ENCODE results near the gene GATA2. TPM values are rescaled to one million over a fixed set of nuclear protein-coding genes. Genes with fewer than 3 reads are reported as not detected.
A peak's percentile ranks its signal among the peaks of the same experiment; 100 is the strongest.

The GATA2 gene
- total RNA-seq, 1 donor from 2014 or later = 23.9 TPM

DNA sequence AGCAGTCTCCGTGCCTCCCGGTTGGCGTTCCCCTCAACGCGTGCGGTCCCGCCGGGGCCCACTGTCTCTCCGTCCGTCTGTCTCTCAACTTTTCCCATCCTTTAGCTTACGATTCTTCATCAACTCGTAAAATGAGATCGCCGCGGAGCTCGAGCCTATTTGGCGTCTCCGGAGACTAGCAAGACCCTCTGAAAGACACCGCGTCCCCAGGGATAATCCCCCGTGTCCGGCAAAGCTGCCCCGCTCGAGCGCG is 3.4 kb downstream of the GATA2 start:
- Mint-ChIP-seq H3K4me3 (peak overlapping the region; percentile 93), H3K4me1 (ENCODE audit: unreplicated experiment) (peaks cover 5% of the 10 kb centered on the region), H3K9me3 (no peaks in the 10 kb centered on the region), H3K27ac (peak overlapping the region; percentile 80), H3K27me3 (peaks cover 74% of the 10 kb centered on the region), H3K36me3 (peaks cover 8% of the 10 kb centered on the region)
- DNase-seq (ENCODE audit: extremely low spot score, unreplicated experiment) = no peak
- TF ChIP-seq, protein P1, sequence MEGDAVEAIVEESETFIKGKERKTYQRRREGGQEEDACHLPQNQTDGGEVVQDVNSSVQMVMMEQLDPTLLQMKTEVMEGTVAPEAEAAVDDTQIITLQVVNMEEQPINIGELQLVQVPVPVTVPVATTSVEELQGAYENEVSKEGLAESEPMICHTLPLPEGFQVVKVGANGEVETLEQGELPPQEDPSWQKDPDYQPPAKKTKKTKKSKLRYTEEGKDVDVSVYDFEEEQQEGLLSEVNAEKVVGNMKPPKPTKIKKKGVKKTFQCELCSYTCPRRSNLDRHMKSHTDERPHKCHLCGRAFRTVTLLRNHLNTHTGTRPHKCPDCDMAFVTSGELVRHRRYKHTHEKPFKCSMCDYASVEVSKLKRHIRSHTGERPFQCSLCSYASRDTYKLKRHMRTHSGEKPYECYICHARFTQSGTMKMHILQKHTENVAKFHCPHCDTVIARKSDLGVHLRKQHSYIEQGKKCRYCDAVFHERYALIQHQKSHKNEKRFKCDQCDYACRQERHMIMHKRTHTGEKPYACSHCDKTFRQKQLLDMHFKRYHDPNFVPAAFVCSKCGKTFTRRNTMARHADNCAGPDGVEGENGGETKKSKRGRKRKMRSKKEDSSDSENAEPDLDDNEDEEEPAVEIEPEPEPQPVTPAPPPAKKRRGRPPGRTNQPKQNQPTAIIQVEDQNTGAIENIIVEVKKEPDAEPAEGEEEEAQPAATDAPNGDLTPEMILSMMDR (conservative IDR thresholded peaks at IDR 0.05) = no peak

DNA sequence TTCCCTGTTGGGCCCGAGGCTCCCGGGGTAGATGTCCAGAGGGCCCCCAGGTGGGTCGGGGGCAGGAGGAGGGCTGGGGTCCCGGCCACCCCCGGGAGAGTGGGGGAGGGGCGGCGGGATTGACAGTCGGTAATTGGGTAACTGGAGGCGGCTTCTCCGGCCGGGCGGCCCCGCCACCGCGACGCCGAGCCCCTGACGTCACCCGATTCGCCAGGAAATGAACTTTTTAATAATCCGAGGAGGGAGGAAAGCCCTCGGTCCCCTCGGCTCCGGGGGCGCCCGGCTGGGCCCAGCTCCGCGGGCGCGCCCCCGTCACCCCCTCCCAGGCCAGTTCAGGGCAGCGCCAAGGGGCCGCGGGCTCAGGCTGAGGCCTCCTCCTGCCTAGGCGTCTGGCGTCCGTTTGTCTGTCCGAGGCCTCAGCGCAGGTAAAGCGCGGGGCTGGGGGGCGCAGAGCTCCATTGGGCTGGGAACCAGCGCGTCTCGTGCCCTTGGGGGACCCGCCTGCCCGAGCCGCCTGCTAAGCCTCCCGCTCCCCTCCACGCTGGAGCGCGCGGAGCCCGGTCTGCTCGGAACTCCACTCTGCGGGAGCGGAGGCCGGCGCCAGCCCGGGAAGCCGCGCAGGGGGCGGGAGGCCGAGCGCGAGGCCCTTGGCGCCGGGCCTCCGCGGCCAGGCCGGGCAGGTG is 3.9 kb downstream of the GATA2 start:
- H3K9me3 Mint-ChIP-seq = no peaks in the 10 kb centered on the region
- H3K4me3 Mint-ChIP-seq = peak overlapping the region; percentile 93
- H3K27ac Mint-ChIP-seq = peak overlapping the region; percentile 69
- DNase-seq (ENCODE audit: extremely low spot score, unreplicated experiment) = no peak
- TF ChIP-seq, protein P1 (conservative IDR thresholded peaks at IDR 0.05) = no peak
- H3K27me3 Mint-ChIP-seq = peaks cover 74% of the 10 kb centered on the region
- H3K4me1 Mint-ChIP-seq (ENCODE audit: unreplicated experiment) = peaks cover 2% of the 10 kb centered on the region
- peaks cover 5% of the 10 kb centered on the region for H3K36me3 Mint-ChIP-seq

DNA sequence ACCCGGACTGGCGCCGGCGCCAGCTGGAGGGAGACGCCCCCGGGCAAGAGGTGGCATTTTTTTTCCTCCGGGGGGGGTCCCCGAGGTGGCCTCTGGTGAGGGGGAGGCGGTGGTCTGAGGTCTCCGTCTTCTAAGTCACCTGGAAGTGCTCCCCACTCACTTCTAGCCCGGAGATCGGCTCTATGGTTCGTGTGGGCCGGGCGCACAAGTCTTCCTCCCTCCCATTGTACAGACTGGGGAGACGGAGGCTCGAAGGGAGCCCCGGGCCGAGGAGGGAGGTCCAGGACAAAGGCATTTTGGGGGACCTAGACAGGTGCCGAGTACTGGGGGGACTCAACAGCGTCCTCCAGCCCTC is 4.4 kb downstream of the GATA2 start:
- no peaks in the 10 kb centered on the region for H3K9me3 Mint-ChIP-seq
- peaks cover 73% of the 10 kb centered on the region for H3K27me3 Mint-ChIP-seq
- TF ChIP-seq, protein P1 (conservative IDR thresholded peaks at IDR 0.05) = no peak
- H3K27ac Mint-ChIP-seq = peak overlapping the region; percentile 69
- peaks cover 3% of the 10 kb centered on the region for H3K36me3 Mint-ChIP-seq
- peak overlapping the region; percentile 83 for H3K4me3 Mint-ChIP-seq
- DNase-seq (ENCODE audit: extremely low spot score, unreplicated experiment) = no peak
- no peaks in the 10 kb centered on the region for H3K4me1 Mint-ChIP-seq (ENCODE audit: unreplicated experiment)

DNA sequence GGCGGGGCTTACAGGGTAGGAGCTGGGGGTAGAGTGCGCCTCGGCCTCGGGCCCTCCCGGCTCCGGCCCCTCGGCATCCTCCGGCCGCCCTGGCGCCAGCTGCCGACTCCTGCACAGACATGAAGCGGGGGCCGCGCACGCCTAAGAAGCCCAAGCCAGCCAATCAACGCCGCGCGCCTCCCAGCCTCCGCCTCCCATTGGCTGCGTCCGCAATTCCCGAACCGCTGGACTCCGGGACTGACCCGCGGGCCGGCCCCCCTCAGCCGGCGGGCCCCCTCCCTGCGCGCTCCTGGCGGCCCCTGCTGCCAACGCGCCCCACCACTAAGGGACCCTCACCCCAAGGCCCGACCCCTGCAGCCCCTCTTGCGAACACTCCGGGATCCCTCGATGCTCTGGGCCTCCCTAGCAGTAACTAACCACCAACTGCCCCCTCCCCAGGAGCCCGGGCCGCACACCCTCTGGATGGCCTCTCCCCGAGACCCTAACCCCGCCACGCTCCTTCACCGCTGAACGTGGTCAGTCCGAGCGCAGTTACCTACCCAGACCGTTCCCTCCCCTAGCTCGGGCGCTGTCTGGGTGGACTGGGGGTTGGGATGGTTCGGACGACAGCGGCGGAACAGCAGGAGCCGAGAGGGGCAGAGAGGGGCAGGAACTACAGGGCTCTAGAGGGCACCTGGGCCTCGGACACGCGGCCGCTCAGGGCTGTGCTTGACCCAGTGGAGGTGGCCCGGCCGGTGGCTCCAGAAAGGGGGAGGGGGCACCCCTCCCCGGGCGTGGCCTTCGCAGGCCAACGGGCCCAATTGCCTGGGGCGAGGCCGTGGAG is 5.0 kb downstream of the GATA2 start:
- Mint-ChIP-seq H3K9me3 (no peaks in the 10 kb centered on the region), H3K36me3 (peaks cover 7% of the 10 kb centered on the region), H3K4me3 (peak overlapping the region; percentile 93), H3K4me1 (ENCODE audit: unreplicated experiment) (peaks cover 5% of the 10 kb centered on the region), H3K27ac (peak overlapping the region; percentile 69), H3K27me3 (peaks cover 75% of the 10 kb centered on the region)
- TF ChIP-seq, protein P1 (conservative IDR thresholded peaks at IDR 0.05) = no peak
- DNase-seq (ENCODE audit: extremely low spot score, unreplicated experiment) = no peak

DNA sequence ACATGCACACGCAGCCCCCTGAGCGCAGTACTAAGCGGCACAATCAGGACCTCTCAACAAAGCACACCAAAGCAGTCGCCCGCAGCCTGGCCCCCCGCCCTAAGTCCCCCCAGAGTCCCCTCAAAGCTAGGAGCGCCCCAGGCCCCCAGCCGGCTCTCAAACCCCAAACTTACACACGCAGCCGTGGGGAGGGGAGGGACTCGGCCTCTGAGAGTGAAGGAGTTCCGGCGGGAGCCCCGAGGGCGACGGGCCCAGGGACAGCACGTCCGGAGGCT is 5.5 kb downstream of the GATA2 start:
- TF ChIP-seq, protein P1 (conservative IDR thresholded peaks at IDR 0.05) = no peak
- DNase-seq (ENCODE audit: extremely low spot score, unreplicated experiment) = no peak
- no peak overlapping the region for H3K27ac Mint-ChIP-seq
- peaks cover 80% of the 10 kb centered on the region for H3K27me3 Mint-ChIP-seq
- H3K9me3 Mint-ChIP-seq = no peaks in the 10 kb centered on the region
- peaks cover 10% of the 10 kb centered on the region for H3K4me1 Mint-ChIP-seq (ENCODE audit: unreplicated experiment)
- peak overlapping the region; percentile 93 for H3K4me3 Mint-ChIP-seq
- H3K36me3 Mint-ChIP-seq = peaks cover 8% of the 10 kb centered on the region

Data from type B pancreatic cell (in vitro differentiated cells).